ENCODE data around the gene SCAPER. TPM values are rescaled to one million over a fixed set of nuclear protein-coding genes. Genes with fewer than 3 reads are reported as not detected.

Gene SCAPER
- total and polyA plus RNA-seq, 2 experiments from 2014 or later: 27.0 to 35.7 TPM

DNA sequence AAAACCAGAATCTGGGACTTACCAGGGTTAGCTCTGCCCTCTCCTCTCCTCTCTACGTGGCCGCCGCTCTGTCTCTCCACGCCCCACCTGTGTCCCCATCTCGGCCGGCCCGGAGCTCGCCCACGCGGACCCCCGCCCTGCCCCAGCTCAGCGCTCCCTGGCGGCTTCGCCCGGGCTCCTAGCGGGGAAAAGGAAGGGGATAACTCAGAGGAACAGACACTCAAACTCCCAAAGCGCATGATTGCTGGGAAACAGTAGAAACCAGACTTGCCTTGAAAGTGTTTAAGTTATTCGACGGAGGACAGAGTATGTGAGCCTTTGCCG is 563.1 kb downstream of the SCAPER start:
- H3K36me3 ChIP-seq: no peaks in the 10 kb centered on the region
- H3K4me1 ChIP-seq (ENCODE audit: low read depth): peaks cover 24% of the 10 kb centered on the region
- H3K4me3 ChIP-seq: no peak overlapping the region
- no peak overlapping the region for H3K27ac ChIP-seq
- peaks cover 100% of the 10 kb centered on the region for H3K27me3 ChIP-seq
- DNase-seq (ENCODE audit: low read depth in 1 of 2, low spot score in 1 of 2): no peak
- no peaks in the 10 kb centered on the region for H3K9me3 ChIP-seq (ENCODE audit: low read depth)
- TF ChIP-seq, protein P1, sequence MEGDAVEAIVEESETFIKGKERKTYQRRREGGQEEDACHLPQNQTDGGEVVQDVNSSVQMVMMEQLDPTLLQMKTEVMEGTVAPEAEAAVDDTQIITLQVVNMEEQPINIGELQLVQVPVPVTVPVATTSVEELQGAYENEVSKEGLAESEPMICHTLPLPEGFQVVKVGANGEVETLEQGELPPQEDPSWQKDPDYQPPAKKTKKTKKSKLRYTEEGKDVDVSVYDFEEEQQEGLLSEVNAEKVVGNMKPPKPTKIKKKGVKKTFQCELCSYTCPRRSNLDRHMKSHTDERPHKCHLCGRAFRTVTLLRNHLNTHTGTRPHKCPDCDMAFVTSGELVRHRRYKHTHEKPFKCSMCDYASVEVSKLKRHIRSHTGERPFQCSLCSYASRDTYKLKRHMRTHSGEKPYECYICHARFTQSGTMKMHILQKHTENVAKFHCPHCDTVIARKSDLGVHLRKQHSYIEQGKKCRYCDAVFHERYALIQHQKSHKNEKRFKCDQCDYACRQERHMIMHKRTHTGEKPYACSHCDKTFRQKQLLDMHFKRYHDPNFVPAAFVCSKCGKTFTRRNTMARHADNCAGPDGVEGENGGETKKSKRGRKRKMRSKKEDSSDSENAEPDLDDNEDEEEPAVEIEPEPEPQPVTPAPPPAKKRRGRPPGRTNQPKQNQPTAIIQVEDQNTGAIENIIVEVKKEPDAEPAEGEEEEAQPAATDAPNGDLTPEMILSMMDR (IDR thresholded peaks at IDR 0.05; ENCODE audit: low read depth, low read length): no peak

DNA sequence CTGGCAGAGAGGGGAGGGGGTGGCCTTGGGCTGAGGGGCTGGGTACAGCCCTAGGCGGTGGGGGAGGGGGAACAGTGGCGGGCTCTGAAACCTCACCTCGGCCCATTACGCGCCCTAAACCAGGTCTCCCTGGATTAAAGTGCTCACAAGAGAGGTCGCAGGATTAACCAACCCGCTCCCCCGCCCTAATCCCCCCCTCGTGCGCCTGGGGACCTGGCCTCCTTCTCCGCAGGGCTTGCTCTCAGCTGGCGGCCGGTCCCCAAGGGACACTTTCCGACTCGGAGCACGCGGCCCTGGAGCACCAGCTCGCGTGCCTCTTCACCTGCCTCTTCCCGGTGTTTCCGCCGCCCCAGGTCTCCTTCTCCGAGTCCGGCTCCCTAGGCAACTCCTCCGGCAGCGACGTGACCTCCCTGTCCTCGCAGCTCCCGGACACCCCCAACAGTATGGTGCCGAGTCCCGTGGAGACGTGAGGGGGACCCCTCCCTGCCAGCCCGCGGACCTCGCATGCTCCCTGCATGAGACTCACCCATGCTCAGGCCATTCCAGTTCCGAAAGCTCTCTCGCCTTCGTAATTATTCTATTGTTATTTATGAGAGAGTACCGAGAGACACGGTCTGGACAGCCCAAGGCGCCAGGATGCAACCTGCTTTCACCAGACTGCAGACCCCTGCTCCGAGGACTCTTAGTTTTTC is 563.6 kb downstream of the SCAPER start:
- no peak overlapping the region for H3K27ac ChIP-seq
- TF ChIP-seq, protein P1 (IDR thresholded peaks at IDR 0.05; ENCODE audit: low read depth, low read length): no peak
- peaks cover 100% of the 10 kb centered on the region for H3K27me3 ChIP-seq
- no peaks in the 10 kb centered on the region for H3K9me3 ChIP-seq (ENCODE audit: low read depth)
- DNase-seq (ENCODE audit: low read depth in 1 of 2, low spot score in 1 of 2): peak in 1 of 2 donors; percentile 23
- no peak overlapping the region for H3K4me3 ChIP-seq
- H3K4me1 ChIP-seq (ENCODE audit: low read depth): peaks cover 22% of the 10 kb centered on the region
- no peaks in the 10 kb centered on the region for H3K36me3 ChIP-seq

DNA sequence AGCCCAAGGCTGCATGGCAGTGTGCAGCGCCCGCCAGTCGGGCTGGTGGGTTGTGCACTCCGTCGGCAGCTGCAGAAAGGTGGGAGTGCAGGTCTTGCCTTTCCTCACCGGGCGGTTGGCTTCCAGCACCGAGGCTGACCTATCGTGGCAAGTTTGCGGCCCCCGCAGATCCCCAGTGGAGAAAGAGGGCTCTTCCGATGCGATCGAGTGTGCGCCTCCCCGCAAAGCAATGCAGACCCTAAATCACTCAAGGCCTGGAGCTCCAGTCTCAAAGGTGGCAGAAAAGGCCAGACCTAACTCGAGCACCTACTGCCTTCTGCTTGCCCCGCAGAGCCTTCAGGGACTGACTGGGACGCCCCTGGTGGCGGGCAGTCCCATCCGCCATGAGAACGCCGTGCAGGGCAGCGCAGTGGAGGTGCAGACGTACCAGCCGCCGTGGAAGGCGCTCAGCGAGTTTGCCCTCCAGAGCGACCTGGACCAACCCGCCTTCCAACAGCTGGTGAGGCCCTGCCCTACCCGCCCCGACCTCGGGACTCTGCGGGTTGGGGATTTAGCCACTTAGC is 564.3 kb downstream of the SCAPER start:
- TF ChIP-seq, protein P1 (IDR thresholded peaks at IDR 0.05; ENCODE audit: low read depth, low read length): no peak
- H3K36me3 ChIP-seq: no peaks in the 10 kb centered on the region
- H3K27me3 ChIP-seq: peaks cover 100% of the 10 kb centered on the region
- peak in 1 of 2 donors; percentile 62 for DNase-seq (ENCODE audit: low read depth in 1 of 2, low spot score in 1 of 2)
- no peak overlapping the region for H3K27ac ChIP-seq
- H3K9me3 ChIP-seq (ENCODE audit: low read depth): no peaks in the 10 kb centered on the region
- peaks cover 23% of the 10 kb centered on the region for H3K4me1 ChIP-seq (ENCODE audit: low read depth)
- peak overlapping the region; percentile 14 for H3K4me3 ChIP-seq

DNA sequence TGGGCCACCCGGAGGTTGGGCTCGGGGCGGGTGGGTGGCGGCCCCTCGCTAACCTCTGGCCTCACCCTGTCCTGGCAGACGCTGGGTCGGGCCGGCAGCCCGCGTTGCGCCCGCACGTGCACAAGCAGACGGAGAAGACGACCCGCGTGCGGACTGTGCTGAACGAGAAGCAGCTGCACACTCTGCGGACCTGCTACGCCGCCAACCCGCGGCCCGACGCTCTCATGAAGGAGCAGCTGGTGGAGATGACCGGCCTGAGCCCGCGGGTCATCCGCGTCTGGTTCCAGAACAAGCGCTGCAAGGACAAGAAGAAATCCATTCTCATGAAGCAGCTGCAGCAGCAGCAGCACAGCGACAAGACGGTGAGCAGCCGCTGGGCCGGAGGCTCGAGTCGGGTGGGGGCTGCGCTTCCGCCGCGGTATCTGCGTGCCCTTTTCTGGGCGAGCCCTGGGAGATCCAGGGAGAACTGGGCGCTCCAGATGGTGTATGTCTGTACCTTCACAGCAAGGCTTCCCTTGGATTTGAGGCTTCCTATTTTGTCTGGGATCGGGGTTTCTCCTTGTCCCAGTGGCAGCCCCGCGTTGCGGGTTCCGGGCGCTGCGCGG is 564.8 kb downstream of the SCAPER start:
- TF ChIP-seq, protein P1 (IDR thresholded peaks at IDR 0.05; ENCODE audit: low read depth, low read length): no peak
- Histone ChIP-seq H3K36me3 (no peaks in the 10 kb centered on the region), H3K27ac (no peak overlapping the region), H3K4me1 (ENCODE audit: low read depth) (peaks cover 23% of the 10 kb centered on the region), H3K27me3 (peaks cover 100% of the 10 kb centered on the region), H3K4me3 (peak overlapping the region; percentile 14), H3K9me3 (ENCODE audit: low read depth) (no peaks in the 10 kb centered on the region)
- DNase-seq (ENCODE audit: low read depth in 1 of 2, low spot score in 1 of 2): peak; percentile 45 to 49

DNA sequence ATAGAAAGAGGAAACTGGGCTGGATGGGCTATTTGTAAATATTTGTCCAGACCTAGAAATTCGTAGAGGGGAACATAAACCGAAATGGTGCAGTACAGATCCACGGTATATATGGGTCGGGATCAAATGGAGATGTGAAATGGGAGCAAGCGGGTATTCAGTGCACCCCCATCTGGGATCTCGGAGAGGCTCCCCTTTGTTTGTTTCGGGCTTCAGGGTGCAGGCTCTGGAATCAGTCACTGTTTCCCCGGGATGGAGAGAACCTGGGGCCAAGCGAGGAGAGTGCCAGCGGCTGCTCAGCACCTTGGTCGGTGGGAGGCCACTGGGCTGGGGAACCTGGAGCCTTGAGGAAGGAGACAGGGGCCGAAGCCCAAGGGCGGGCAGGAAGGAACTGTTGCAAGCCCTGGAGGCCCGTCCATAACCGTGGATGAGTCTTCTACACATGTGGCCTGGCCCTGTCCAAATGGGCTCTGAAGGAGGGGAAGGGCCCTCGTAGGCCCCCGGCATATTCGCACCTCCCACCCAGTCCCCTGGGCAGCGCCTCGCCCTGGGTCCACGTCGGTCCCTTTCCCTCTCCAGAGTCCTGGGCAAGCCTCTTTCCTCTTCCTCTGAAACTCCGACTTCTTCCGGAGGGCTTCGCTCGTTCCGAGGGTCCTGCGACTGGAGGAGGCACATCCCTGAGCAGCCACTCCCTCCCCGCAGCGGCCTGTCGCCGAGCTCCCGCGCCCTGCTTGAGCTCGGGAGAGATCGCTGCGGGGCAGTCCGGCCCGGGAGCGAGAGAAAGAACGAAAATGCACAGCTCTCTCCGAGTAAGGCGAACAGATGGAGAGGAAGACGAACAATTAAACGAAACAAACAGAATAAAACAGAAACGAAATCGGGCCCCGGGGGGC is 565.6 kb downstream of the SCAPER start:
- H3K36me3 ChIP-seq: no peaks in the 10 kb centered on the region
- H3K9me3 ChIP-seq (ENCODE audit: low read depth): no peaks in the 10 kb centered on the region
- TF ChIP-seq, protein P1 (IDR thresholded peaks at IDR 0.05; ENCODE audit: low read depth, low read length): no peak
- DNase-seq (ENCODE audit: low read depth in 1 of 2, low spot score in 1 of 2): peak; percentile 28 to 48
- H3K27ac ChIP-seq: no peak overlapping the region
- H3K4me1 ChIP-seq (ENCODE audit: low read depth): peaks cover 23% of the 10 kb centered on the region
- H3K27me3 ChIP-seq: peaks cover 100% of the 10 kb centered on the region
- peak overlapping the region; percentile 14 for H3K4me3 ChIP-seq
